GM23248 (cell line): ENCODE measurements around the gene SEL1L3.

ENCODE experiments used
- EZH2 ChIP-seq: fragments of 200-600 bp; sonication (generic); IDR thresholded peaks from 2 replicates; pipeline ENCODE4 v1.6.1; 2018; ENCODE audit warnings: antibody characterized with exemption, mild to moderate bottlenecking; ENCODE audit not compliant: insufficient read depth, poor library complexity, severe bottlenecking
- EZH2phosphoT487 ChIP-seq: fragments of 200-600 bp; sonication (generic); IDR thresholded peaks from 2 replicates; pipeline ENCODE4 v1.6.1; 2018; ENCODE audit warnings: antibody characterized with exemption, moderate library complexity, mild to moderate bottlenecking, low read depth; ENCODE audit not compliant: insufficient read depth

- TF ChIP-seq EZH2 (no peak), EZH2phosphoT487 (no peak)
These were observed 152.2 kb downstream of the SEL1L3 start for GRCh38 chr4:25710637-25711036.
